Endothelial cell of umbilical vein (primary cell): ENCODE data around the gene CUL2. TPM values are rescaled to one million over a fixed set of nuclear protein-coding genes. Genes with fewer than 3 reads are reported as not detected.

Experiments used
- BruUV-seq: library from RNA; stranded (reverse); fragments of 400-500 nt; replicated peaks from 2 replicates; lab custom pipeline; 2021; lab: Mats Ljungman, UMichigan
- CTCF ChIA-PET: fragments of 300-600, 350-600 bp; sonication (Branson Sonifier 250); formaldehyde crosslinking; loops from one replicate; lab custom pipeline; 2021; ENCODE audit warnings: antibody characterized with exemption, inconsistent platforms; lab: Charles Lee
- POLR2A ChIA-PET: fragments of 300-600, 350-600 bp; sonication (Branson Sonifier 250); formaldehyde crosslinking; loops from one replicate; lab custom pipeline; 2021; ENCODE audit warnings: antibody characterized with exemption, inconsistent platforms; lab: Charles Lee
- DNase-seq: peaks from one replicate; pipeline ENCODE4 v3.0.0-alpha.2; 2011; ENCODE audit warnings: low read depth, low spot score
- FAIRE-seq: peaks from 2 replicates; lab custom pipeline; 2011; peaks lifted over from hg19 to GRCh38; lab: Jason Lieb, UNC
- H2AFZ ChIP-seq: 2 replicates; pipeline ENCODE4 v1.6.0; 2012; ENCODE audit warnings: low read depth, low read length, control low read depth, inconsistent platforms
- H3K27ac ChIP-seq: 2 replicates; pipeline ENCODE4 v1.5.1; 2011; ENCODE audit warnings: low read depth, mild to moderate bottlenecking, control low read depth, low read length, moderate library complexity; ENCODE audit not compliant: insufficient read depth
- H3K27me3 ChIP-seq, 2 experiments: 2 replicates each; pipeline versions ENCODE4 v1.6.0 to v1.6.1; 2011; ENCODE audit warnings: low read length in 2 of 2, mixed read lengths in 1 of 2; ENCODE audit not compliant: control insufficient read depth in 2 of 2, insufficient read depth in 2 of 2
- H3K36me3 ChIP-seq, 2 experiments: 2 replicates in 1 of 2; 3 replicates in 1 of 2; pipeline ENCODE4 v1.5.1; 2011; ENCODE audit warnings: low read length in 2 of 2, mild to moderate bottlenecking in 1 of 2, moderate library complexity in 1 of 2; ENCODE audit not compliant: control insufficient read depth in 2 of 2, insufficient read depth in 2 of 2; ENCODE audit errors: extremely low read depth in 1 of 2
- H3K4me1 ChIP-seq: 3 replicates; pipeline ENCODE4 v1.5.1; 2011; ENCODE audit warnings: mild to moderate bottlenecking, low read length; ENCODE audit not compliant: control insufficient read depth, insufficient read depth; ENCODE audit errors: extremely low read depth
- H3K4me2 ChIP-seq: 2 replicates; pipeline ENCODE4 v1.6.1; 2011; ENCODE audit warnings: low read length, control low read depth, mixed read lengths; ENCODE audit not compliant: insufficient read depth
- H3K4me3 ChIP-seq, 3 experiments: fragments of 200-600 bp in 1 of 3; sonication (generic), shearing (Covaris generic) in 1 of 3; replicated peaks in 1 of 3; 2 replicates each; pipeline ENCODE4 v1.5.1; 2011 to 2016; ENCODE audit warnings: control low read depth in 3 of 3, low read length in 3 of 3, mild to moderate bottlenecking in 2 of 3, inconsistent platforms in 1 of 3, low read depth in 1 of 3, moderate library complexity in 1 of 3; ENCODE audit not compliant: insufficient read depth in 1 of 3
- H3K79me2 ChIP-seq: 2 replicates; pipeline ENCODE4 v1.6.0; 2012; ENCODE audit warnings: low read length, inconsistent platforms; ENCODE audit not compliant: control insufficient read depth, insufficient read depth
- H3K9ac ChIP-seq: replicated peaks from 2 replicates; pipeline ENCODE3; 2011; ENCODE audit warnings: low read length, control low read depth; ENCODE audit not compliant: insufficient read depth; ENCODE audit errors: extremely low read depth
- H3K9me1 ChIP-seq: replicated peaks from 3 replicates; pipeline ENCODE4 v1.6.0; 2011; ENCODE audit warnings: mild to moderate bottlenecking, low read length; ENCODE audit not compliant: control insufficient read depth, insufficient read depth; ENCODE audit errors: extremely low read depth
- H3K9me3 ChIP-seq: replicated peaks from 2 replicates; pipeline ENCODE4 v1.5.1; 2012; ENCODE audit warnings: low read length, inconsistent platforms; ENCODE audit not compliant: control insufficient read depth, insufficient read depth
- H4K20me1 ChIP-seq: replicated peaks from 2 replicates; pipeline ENCODE3; 2011; ENCODE audit warnings: mild to moderate bottlenecking, low read length; ENCODE audit not compliant: control insufficient read depth, insufficient read depth; ENCODE audit errors: extremely low read depth
- CTCF ChIP-seq, 2 donors: IDR thresholded peaks; 1 replicate in 1 of 2; 2 replicates in 1 of 2; pipeline ENCODE4 v1.5.1; 2011; ENCODE audit warnings: low read length in 2 of 2, mild to moderate bottlenecking in 2 of 2, moderate library complexity in 2 of 2, control low read depth in 1 of 2, inconsistent platforms in 1 of 2, low read depth in 1 of 2; ENCODE audit not compliant: insufficient read depth in 1 of 2; ENCODE audit errors: extremely low read depth in 1 of 2
- EZH2 ChIP-seq: IDR thresholded peaks from 2 replicates; pipeline ENCODE4 v1.6.1; 2012; ENCODE audit warnings: borderline replicate concordance, low read depth, mild to moderate bottlenecking, moderate library complexity, low read length, inconsistent platforms; ENCODE audit not compliant: severe bottlenecking
- JUN ChIP-seq: IDR thresholded peaks from 2 replicates; pipeline ENCODE4 v1.6.1; 2011; ENCODE audit warnings: borderline replicate concordance, low read depth; ENCODE audit not compliant: insufficient read length, insufficient read depth
- MAX ChIP-seq: IDR thresholded peaks from 2 replicates; pipeline ENCODE4 v1.6.1; 2011; ENCODE audit not compliant: insufficient read depth, insufficient read length
- MYC ChIP-seq: IDR thresholded peaks from one replicate; pipeline ENCODE4 v1.6.1; 2011; ENCODE audit warnings: mild to moderate bottlenecking, low read depth, low read length
- POLR2AphosphoS5 ChIP-seq: IDR thresholded peaks from 2 replicates; pipeline ENCODE4 v1.6.1; 2012; ENCODE audit warnings: low read depth, mild to moderate bottlenecking, control low read depth, low read length, moderate library complexity; ENCODE audit not compliant: insufficient read depth
- dilution Hi-C: fragments of 300-500 bp; cut with MboI; formaldehyde crosslinking; loops from one replicate; pipeline ENCODE4 v1.15.0; 2019; ENCODE audit warnings: low sequenced_read_pairs; ENCODE audit not compliant: extremely low pct_ligation_motif_present
- intact Hi-C: fragments of 100-400 bp; cut with micrococcal nuclease; formaldehyde crosslinking; loops from one replicate; pipeline ENCODE4 v1.10.0; 2022
- polyA plus RNA-seq, 4 experiments: library from polyadenylated mRNA; depleted of rRNA in 3 of 4; stranded (reverse) in 3 of 4; unstranded in 1 of 4; fragments of >200 nt; gene quantifications; 2 replicates each; pipeline versions ENCODE4 v1.2.1 to v1.2.3, GENCODE V29; 2011 to 2012; ENCODE audit warnings: missing spikeins in 1 of 4
- total RNA-seq: library from RNA; stranded (reverse); gene quantifications from 2 replicates; pipeline ENCODE4 v1.2.3, GENCODE V29; 2021

CUL2 gene
- total and polyA plus RNA-seq, 2 donors (not counting 3 experiments of a cell fraction or from before 2014, with no cell fraction given) = 11.6 to 45.3 TPM

DNA sequence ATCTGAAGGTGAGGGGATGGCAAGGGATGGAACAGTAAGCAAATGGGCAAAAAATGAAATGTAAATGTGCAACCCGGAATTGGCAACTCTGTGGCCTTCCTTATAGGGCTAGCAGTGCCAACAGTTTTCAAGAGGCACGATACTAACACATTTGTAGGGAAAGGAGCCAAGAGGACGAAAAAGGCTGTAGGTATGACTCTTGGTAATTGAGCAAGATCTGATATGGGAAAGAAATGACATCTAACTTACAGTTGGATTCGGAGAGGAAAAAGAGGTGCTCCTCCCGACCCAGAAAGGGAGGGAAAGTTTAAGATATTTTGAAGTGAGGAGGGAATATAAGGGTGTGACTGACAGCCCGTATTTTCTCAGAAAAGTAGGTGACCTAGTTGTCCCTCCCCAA is 34.4 kb upstream of the CUL2 start:
- Histone ChIP-seq H3K36me3 (no peaks in the 10 kb centered on the region), H4K20me1 (no peaks in the 10 kb centered on the region), H3K4me3 (no peak overlapping the region), H3K9me1 (no peaks in the 10 kb centered on the region), H3K27ac (no peak overlapping the region), H2AFZ (no peak overlapping the region), H3K27me3 (no peaks in the 10 kb centered on the region), H3K4me1 (peaks cover 18% of the 10 kb centered on the region), H3K4me2 (no peak overlapping the region), H3K9ac (no peak overlapping the region), H3K9me3 (no peaks in the 10 kb centered on the region), H3K79me2 (peaks cover 10% of the 10 kb centered on the region)
- ChIA-PET POLR2A (no interaction called here), CTCF (interaction anchor here (3.7 to 6.2 kb wide), 3 partner anchors 71 to 94 kb away, joined by 56 to 141 read pairs (median 103); no protein-coding TSS in a partner anchor)
- TF ChIP-seq CTCF (IDR thresholded peaks at IDR 0.05; ENCODE audit: extremely low read depth in 1 of 2, insufficient read depth in 1 of 2, low read depth in 1 of 2, low read length in 2 of 2) (no peak), JUN (no peak), EZH2 (no peak), POLR2AphosphoS5 (no peak), MAX (no peak), MYC (no peak)
- intact Hi-C loops = loop anchor here (5.0 to 10.0 kb wide), 3 partner anchors 440 to 1753 kb away; no protein-coding TSS in a partner anchor
- FAIRE-seq = no peak
- dilution Hi-C loops = loop anchor here (25.0 kb wide), 1 partner anchor 88 kb away; no protein-coding TSS in a partner anchor
- no peak for DNase-seq
- BruUV-seq = no TSS peak
